ENCODE measurements around the gene MPPED2.

DNA sequence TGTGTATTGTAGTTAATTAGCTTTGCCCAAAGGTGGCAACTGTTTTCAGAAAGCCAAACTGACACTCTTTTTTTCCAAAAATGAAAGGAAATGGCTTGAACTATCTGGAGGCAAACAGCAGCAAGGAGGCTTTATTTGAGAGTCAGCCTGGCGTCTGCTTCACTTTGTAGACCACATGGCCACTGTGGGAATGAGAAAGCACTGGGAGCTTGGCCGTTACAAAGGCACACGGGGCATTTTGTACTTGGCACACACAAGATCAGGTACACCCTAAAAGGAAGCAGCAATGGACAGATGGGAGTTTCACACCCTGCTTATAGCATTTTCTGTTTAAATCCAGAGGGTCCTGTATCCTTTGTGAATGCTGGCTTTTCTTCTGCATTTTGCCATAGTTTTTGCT lies 126.3 kb downstream of the MPPED2 start:
- TF ChIP-seq EZH2 (IDR thresholded peaks at IDR 0.05; ENCODE audit: insufficient read depth, low read length) = no peak
- TF ChIP-seq, protein P1, sequence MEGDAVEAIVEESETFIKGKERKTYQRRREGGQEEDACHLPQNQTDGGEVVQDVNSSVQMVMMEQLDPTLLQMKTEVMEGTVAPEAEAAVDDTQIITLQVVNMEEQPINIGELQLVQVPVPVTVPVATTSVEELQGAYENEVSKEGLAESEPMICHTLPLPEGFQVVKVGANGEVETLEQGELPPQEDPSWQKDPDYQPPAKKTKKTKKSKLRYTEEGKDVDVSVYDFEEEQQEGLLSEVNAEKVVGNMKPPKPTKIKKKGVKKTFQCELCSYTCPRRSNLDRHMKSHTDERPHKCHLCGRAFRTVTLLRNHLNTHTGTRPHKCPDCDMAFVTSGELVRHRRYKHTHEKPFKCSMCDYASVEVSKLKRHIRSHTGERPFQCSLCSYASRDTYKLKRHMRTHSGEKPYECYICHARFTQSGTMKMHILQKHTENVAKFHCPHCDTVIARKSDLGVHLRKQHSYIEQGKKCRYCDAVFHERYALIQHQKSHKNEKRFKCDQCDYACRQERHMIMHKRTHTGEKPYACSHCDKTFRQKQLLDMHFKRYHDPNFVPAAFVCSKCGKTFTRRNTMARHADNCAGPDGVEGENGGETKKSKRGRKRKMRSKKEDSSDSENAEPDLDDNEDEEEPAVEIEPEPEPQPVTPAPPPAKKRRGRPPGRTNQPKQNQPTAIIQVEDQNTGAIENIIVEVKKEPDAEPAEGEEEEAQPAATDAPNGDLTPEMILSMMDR (IDR thresholded peaks at IDR 0.05; ENCODE audit: insufficient read depth, low read depth, low read length) = no peak
